SIG-M5 treated with dmso at 0.1 percent for 504 hours (cell line): ENCODE data around the gene INAVA.
A peak's percentile ranks its signal among the peaks of the same experiment; 100 is the strongest.

ENCODE experiments used
- DNase-seq: peaks from one replicate; lab custom pipeline; 2025; ENCODE audit not compliant: unreplicated experiment; lab: John Stamatoyannopoulos, UW

Gene INAVA

DNA sequence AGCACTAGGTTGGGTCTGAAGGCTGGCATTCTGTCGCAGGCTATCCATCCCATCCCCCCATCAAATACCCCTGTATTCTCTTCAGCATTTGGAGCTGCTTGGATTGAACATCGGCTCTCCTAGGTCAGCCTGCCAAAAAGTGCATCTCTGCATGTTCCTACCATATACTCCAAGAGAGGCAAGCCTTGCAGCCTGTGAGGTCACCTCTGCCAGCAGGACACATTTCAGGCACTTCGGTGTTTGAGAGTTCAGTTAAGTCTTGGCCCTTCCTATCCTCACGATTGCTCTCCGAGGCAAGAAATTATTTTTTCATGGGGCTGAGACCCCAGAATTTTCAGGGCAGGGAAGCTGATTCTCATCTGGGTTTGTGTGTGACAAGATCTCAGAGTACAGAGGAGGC, 19.3 kb upstream of the INAVA start:
- DNase-seq: no peak

DNA sequence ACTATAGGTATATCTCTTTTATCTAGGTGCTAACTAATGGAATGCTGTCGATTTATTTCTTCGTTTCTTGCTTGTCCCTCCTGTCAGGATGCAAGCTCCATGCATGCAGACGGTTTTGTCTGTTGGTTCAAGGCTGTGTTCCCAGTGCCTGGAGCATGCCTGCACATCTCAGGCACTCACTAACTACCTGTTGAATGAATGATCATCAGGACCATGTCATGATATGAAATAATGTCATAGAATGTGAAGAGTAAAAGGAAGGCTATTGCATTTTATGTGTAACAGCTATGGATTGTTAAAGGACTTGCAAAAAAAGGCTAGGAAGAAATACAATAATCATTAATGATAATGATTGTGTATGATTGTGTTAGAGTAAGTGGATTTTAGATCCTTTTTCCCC, 17.7 kb upstream of the INAVA start:
- DNase-seq: no peak

DNA sequence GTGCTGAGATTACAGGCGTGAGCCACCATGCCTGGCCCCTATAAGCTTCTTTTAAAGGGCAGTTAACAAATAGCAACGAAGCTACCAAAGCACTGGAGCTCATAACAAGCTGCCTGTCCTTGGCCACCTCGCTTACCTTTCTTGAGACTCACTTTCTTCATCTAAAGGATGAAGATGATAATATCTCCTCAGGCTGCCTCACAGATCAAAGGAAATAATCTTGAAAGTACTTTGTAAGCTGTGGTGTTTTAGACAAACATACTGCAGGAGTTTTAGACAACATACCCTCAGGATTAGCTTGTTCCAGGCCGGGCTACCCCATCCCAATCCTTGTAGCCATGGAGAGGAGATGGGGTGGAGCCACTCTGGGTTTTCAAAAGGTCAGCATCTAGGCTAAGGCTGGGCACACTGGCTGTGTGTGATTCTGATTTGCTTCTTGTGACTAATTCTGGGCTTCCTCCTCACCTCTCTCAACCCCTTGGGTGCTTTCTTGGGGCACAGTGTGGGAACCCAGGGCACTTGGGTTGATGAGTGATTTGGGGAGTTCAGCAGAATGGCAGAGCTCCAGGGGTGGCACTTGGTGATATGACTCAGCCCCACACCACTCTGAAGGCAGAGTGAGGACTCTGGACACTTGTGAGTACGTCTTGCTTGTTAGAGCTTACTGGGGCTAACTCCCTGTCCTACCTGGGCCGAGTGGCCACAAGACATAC, 16.7 kb upstream of the INAVA start:
- DNase-seq: no peak

DNA sequence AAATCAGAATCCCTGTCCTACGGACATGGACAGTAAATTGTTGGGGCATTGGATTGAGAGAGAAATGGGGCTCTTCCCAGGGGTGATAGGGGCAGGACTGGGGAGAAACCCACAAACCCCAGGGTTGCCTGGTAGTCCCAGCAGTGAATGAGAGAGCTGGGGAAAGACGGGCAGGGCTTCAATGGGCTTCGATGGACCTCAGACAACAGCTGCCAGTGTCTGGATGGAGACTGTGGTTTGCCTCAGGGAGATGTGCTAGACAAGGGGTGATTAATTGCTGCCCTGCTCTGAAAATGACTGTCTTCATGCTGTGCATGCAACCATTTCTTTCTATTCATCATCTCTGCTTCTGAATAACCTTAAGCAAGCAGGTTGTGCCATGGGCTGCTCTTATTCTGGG, 14.5 kb upstream of the INAVA start:
- no peak for DNase-seq

DNA sequence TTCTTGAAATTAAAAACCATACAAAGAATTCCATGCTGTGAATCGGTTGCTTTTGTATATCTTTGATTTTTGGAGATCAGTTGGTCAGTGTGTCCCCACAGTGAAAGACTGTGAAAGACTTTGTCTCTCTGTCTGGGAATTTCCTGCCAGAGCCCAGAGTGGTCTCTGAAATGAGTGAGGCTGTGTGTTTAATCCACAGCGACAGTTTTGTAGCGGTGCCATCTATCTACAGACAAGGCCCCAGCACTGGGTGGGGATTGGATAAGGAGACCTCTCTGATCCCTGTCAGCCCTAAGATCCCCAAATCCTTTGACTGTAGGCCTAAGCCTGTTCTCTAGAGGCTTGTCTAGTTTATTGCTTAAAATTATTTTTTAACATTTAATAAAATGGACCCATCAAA, 11.6 kb upstream of the INAVA start:
- DNase-seq: no peak

DNA sequence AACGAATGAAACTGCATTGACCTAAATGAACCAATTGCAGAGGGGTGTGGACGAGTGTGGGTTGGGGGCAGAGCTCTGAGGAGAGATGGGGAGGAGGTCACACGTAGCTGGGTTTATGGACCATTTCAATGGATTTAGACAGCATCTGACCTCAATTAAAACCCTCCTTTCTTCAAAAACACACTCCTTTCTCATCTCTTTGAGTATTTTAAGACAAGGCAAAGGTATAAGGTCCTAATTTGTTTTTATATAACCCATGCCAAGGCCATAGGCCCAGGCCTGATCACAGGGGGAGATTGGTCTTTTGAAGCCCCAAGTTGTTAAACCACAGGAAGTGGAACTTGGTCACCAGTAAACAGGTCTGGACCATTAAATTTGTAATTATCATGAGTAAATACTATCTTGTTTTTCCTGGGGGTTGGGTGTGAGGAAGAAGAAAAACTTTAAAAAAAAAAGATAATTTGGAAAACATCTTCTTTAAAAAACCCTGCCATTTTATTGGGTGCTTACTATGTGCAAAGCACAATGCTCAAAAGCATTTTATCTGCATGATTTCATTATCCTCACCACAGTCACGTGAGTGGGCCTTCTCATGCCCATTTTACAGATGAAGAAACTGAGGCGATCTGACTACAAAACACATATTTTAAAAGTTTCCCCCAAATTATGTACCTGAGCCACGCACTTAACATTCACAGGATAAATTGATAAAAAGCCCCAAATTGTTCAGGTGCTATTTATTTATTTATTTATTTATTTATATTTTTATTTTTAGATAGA, 8.9 kb upstream of the INAVA start:
- peak; percentile 40 for DNase-seq

DNA sequence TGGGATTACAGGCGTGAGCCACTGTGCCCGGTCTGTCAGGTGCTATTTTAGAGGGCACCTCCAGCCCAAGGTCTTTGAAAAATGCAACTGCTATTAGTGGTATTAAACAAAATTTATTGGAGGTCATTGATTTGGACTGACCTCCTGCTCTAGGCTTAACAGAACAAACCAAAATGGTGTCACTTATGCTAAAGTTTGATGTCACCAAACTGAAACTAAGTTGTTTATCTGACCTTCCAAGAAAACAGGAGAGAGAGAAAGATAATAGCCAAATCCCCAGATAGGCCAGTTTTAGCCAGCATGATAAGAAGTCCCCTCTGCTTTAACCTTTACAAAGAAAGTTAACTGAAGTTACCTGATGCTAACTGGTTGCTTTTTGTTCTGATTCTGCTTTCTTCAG, 8.1 kb upstream of the INAVA start:
- DNase-seq: no peak

DNA sequence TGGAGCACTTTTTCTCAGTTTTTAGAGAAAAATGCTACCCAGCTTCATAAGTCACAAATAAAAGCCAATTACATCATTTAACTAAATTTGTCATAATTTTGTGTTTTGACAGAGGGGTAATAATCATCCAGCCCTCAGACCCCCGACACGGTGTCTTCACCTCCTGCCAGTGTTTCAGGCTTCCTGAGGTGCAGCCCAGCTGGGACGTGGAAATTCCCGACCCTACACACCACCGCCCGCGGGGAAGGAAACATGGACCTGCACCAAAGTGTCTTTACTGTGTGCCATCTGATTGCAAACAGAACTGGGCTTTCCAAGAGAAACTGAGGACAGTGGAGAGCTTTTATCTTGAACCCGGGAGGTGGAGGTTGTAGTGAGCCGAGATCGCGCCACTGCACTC, 7.7 kb upstream of the INAVA start:
- DNase-seq: no peak

DNA sequence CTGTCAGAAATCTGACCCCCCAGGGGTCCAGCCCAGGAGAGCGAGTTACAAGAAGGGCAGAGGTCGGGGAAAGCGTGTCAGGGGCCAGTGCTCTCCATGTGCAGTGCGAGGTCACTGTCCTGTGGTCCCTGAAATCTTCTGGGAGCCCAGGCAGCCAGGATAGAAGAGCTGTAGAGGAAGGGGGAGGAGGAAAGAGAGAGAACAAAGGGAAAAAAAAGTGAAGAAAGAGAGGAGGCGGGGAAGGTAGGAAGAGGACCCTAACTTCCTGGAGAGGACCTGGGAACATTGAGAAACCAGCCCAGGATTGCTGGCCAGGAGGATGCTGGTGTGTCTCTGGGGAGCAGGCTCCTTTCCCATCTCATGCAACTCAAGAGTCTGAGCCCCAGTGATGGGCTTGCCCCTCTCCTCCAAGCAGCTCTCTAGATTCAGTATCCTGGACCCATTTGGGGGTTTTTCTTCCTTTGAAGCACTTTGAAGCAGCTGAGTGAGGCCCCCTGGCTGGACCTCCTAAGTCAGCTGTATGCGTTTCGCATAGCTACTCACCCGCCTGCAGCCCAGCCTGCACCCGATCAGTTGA, 6.8 kb upstream of the INAVA start:
- DNase-seq: no peak

DNA sequence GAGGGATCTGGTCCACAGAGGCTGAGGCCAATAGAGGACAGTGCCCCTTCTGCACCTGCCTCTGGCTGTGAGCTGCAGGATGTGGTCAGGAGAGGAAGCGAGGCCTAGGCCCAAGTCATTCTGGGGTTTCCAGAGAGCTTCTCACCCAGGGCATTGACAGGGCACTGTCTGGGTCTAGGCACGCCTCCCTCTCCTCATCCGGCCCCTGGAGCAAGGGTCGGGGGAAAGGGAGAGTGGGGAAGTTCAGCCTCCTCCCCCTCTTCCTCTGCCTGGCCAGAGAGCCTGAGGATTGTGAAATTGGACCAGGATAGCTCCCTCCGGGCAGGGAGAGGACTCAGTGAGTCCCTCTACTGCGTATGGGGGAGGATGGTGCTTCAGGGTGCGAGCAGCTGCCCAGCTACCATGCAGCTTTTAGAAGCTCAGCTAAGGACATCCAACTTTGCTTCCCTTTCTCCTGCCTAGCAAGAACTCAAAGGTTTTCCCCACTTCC, 6.3 kb upstream of the INAVA start:
- DNase-seq: peak; percentile 99

DNA sequence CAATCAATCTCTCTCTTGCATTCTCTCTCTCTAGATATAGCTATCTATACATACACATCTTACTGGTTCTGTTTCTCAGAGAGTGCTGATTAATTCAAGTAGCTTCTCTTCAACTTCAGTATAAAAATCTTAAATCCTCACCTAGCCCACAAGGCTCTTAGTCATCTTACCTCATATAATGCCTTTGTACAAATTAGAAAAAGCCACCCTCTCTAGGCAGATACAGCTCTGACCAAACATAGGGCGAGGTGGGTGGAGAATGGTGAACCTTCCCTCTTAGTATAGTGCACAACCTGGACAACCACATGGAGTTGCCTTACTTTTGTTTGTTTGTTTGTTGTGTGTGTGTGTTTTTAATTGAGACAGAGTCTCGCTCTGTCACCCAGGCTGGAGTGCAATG, 5.1 kb upstream of the INAVA start:
- peak; percentile 57 for DNase-seq

DNA sequence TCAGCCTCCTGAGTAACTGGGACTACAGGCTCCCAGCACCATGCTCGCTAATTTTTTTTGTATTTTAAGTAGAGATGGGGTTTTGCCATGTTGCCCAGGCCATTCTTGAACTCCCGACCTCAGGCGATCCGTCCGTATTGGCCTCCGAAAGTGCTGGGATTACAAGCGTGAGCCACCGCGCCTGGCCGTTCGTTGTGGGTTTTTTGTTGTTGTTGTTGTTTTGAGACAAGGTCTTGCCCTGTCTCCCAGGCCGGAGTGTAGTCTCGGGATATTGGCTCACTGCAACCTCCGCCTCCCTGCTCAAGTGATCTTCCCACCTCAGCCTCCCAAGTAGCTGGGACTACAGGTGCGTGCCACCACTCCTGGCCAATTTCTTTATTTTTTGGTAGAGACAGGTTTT, 4.7 kb upstream of the INAVA start:
- no peak for DNase-seq

DNA sequence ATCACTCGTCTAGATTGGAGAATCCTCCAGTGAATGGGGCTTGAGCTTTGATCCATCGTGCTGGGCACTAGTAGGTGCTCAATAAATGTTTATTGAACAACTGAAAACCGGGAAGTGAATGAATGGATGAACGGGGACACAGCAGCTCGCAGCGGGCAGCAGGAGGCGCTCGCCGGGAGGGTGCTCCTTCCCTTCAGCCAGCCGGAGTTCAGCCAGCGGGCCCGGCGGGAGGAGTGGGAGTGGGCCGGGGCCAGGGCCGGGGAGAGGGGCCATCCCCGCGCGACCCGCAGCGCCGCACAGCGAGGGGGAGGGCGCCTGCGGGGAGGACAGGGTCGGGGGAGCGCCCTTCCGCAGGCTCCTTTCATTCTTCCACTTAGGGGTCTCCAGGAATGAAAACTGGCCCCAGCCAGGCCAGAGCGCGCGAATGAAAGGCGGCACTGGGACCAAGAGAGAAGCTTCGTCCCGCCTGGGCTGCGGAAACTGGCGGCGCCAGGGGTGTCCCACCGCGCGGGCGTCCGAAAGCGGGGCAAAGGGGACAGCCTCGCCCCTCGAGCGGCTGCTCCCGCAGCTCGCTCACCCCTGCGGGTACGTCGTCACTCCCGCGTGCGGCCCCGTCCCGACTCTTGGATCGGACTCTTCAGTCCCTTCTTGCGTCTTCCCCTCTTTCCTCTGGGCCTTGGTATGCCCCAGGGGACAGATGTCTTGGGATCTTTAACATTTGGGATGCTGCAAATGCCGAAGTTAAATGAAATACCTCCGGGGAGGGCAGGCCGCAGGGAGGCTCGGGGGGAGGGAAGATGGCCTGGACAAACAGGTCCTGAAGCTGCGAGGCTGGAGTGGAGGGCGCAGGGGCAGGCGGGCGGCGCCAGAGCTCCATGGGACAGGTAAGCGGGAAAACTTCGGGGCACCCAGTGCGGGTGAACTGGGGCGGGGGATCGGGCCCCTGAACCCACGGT, 3.6 kb upstream of the INAVA start:
- peak; percentile 77 for DNase-seq

DNA sequence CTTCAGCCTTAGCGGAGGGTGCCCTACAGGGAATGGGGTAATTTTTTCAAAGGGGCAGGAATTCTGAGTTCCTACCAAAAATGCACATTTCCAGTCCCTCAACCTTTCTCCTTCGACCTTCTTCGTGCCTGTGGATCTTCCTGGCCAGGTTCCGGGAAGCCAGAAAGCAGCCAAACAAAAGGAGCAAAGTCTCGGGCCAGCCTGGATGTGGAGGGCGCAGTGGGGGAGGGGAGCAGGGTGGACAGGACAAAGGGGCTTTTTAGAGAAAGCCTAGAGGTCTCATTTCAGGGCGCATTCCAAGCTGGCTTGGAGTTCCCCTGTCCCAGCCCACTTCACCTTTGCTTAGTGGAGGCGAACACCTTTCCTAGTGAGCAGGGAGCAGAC, 2.9 kb upstream of the INAVA start:
- no peak for DNase-seq

DNA sequence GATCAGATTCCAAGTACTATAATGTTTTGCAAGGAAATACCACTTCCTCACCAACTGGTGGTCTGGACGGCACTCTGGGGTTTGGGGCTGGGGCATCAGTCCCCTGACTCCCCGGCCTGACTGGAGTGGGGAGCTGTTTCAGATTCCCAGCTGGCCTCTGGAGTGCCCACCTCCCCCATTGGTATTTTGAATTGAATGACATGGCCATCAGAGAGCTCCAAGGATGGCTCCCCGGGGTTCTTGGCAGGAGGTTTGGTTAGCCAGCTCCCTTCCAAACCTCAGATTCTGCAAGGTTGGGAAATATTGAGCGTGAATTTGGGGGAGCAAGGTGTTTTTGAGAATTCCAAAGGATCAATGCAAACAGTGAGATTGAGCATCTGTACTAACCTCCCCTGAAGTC, 2.2 kb upstream of the INAVA start:
- DNase-seq: no peak

DNA sequence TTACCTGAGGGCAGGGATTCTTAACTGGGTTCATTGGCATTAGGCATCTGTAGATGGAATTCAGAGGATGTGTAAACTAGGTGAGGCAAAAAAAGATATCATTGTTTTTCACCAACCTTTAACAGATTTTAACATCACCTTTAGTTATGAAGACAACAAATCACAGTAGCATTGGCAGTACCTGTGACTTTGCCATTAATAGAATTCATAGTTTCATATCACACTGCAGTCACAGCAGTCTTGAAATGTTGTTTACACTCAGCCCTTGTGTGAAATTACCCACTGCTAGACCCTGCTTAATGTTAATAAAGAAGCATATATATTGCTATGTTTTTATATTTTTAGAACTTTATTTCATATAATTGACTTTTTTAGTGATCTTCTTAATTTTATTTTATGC, 1.7 kb upstream of the INAVA start:
- DNase-seq: no peak

DNA sequence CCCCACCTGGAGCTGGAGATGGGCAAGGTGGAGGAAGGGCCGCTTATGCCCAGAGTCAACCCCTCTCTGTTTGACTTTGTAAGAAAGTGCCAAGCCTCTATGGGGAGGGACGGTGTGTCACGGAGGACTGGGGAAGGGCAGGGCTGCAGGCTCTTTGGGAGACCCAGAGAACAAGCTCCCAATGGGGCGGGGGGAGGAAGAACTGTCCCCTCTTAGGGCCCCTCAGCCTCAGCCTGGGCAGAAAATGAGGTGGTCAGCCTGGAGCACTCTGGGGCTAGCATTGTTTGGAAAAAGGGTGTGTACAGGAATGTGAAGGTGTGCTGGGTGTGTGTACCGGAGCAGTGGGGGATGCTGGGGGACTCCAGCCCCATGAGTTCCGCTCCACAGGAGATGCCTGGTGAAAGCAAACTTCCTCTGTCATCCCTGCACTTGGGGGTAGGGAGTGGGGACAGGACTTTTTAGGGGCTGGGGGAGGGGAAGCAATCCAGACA, 1.2 kb upstream of the INAVA start:
- DNase-seq: peak; percentile 63

DNA sequence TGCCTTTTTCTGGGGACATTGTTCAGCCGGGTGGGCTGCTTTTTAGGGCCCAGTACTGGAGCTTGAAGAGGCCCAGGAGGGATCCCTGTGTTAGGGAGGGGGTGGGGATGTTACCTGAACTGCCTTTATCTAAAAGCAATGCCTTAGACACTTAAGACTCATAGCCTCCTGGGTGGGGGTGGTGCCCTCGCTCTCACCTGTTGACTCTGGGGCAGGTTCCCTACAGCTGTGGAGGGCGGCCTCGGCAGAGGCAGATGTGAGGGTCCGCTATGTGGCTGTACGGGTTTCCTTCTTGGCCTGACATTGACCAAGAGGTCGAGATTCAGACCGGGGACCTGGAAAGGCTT, 716 bp downstream of the INAVA start:
- DNase-seq: no peak

DNA sequence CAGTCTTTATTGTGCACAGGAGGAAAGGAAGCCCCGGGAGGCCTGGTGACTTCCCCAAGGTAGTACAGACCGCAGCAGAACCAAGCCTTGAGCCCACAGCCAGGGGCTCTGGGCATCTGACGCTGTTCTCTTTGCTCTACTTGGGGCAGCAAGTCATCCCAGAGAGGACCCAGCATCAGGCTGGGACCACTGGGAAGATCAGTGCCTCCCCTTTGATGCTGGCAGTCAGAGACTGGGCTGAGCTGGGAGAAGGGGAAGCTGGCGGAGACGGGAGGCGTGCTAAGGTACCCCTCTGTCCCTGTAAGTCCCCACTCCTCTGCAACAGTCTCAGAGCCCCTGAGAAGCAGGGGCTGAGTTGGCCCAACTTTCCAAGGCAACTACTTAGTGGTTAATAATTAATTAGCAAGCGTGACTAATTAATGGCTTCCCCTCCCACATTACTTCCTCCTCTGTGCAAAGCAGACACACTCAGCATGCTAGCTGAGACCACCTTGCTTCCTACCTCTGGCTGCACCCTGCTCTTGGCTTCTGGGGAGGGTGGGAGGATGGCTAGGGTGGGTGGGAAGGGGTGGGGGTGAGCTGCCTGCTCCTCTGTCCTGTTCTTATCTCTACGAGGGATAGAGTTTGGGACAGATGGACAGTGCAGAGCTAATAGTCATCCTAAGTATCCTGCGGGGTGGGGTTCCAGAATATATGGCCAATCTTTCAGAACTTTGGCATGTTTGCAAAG, 1.3 kb downstream of the INAVA start:
- peak; percentile 57 for DNase-seq

DNA sequence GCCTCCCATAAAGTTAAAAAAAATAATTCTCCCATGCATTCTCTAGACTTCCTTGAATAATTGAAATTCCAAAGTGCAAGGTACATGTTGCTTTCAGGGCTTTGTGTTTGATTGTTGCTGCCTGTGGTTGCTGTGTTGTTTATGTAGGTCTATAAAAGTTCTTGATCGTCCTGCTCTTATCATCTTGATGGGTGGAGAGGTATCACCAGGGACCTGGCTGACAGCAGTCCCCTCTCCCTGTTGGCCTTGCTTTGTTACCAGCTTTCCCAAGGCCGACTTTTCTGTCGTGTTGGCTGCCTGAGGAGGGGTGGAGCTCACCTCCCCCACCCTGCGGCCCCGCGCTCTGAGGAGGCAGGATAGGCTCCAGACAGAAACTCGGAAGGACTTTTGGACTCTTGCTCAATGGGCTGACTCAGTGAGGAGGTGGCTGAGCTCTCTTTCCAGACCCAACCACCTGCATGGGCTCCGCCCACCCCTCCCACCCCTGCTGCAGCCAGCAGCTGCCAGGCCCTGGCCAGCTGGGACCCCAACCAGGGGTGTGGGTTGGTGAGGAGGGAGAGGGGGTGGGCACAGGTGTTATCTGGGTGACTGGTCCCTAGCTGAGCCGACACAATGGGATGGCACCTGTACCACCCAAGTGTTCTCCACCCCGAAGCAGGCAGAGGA, 2.0 kb downstream of the INAVA start:
- peak; percentile 96 for DNase-seq
